HG02759 (cell line): Measurements from ENCODE around the gene TRIM9.
A peak's percentile ranks its signal among the peaks of the same experiment; 100 is the strongest.

Experiments used
- ATAC-seq: cut with Tn5 transposase; IDR thresholded peaks from one replicate; pipeline ENCODE4 v1.9.1; 2021; ENCODE audit warnings: mild to moderate bottlenecking, moderate library complexity; ENCODE audit not compliant: unreplicated experiment

Gene TRIM9

DNA sequence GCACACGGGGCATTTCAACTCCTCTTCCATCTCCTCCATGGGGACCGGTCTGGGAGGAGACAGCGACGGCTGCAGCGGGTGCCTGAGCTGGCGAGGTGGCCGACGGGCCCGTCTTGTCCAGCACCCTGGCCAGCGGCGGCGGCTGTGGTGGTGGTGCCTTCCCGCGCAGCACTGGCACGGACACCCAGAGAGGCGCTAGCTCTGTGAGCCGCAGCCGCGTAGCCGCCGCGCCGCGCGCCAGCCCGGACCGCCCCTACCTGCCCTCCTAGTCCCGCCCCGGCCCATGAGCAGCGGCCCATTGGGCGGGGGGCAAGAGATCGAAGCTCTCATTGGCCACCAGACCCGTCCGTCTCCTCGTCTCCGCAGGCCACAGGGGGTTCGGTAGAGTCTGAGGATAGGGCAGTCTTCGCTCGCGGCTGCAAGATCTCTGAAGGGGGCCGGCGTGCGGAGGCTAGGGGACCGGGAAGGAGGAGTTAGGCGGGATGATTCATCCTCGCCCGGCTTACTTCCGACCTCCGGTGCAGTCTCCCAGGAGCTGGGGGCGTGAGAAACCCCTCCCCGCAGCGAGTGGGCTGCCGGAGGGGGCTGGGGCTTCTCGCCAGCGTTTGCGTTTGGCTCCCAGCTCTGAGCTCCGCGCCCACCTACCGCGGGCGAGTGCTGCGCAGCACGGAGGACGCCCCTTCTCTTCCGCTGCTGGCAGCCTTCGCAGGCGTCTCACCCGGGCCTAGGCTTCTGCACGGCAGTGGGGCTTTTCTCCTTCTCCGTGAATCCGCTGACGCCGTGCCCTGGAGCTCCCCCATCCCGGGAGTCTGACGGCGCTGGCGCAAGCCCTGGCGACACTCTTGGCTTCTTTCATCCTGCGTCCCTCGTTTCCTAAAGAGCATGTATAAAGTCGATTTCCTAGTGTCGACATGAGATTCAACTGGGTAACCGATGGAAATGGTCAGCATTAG is at the start of gene TRIM9:
TSS of gene TRIM9 (minus strand) at position 205 of the 953 bp plus-strand sequence. CDS start at position 39, 166 bp downstream.
- ATAC-seq = peak; percentile 99

- ATAC-seq = no peak
These were observed 46.0 kb upstream of the TRIM9 start for GRCh38 chr14:51140856-51141255.

GRCh38 chr14:51140338-51140737 is 45.4 kb upstream of the TRIM9 start:
- ATAC-seq = no peak

GRCh38 chr14:51139121-51139681 is 44.3 kb upstream of the TRIM9 start:
- ATAC-seq = no peak

GRCh38 chr14:51138404-51139103 is 43.6 kb upstream of the TRIM9 start:
- no peak for ATAC-seq

DNA sequence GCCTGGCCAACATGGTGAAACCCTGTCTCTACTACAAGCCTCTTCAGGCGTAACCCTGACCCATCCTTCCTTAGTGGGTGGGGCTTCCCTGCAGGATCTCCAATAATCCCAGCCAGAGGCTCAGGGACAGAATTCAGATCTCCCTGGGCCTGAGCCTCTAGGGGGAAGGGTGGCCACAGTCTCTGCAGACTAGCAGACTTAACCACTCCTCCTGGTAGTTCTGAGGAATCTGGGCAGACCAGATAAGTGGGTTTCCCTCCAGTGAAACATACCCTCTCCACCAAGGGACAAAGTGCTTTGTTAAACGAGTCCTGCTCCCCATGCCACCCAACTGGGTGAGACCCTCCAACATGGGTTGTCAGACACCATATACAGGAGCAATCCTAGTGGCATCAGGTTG is 36.6 kb upstream of the TRIM9 start:
- ATAC-seq = no peak

GRCh38 chr14:51129130-51129529 is 34.2 kb upstream of the TRIM9 start:
- no peak for ATAC-seq

- ATAC-seq = no peak
These were observed 29.1 kb upstream of the TRIM9 start for GRCh38 chr14:51124029-51124428.

DNA sequence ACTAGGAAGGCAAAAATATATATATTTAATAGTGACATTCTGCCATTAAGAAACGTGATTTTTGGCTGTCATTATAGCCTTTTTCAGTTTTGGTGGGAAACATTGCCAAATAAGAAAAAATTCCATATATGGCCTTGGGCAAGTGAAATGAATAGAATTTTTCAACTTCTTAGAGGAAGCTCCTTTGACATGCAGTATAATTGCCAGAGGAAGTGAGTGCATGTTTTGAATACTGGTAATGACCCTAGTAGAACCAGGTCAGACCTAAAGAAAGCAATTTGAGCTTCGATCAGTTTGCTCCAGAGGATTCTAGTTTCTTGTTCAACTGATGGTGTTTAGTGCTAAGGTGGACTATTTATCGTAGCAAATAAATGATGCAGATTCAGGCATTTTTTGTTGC is 26.2 kb upstream of the TRIM9 start:
- no peak for ATAC-seq

- ATAC-seq = no peak
These were observed 24.6 kb upstream of the TRIM9 start for GRCh38 chr14:51119411-51120051.

DNA sequence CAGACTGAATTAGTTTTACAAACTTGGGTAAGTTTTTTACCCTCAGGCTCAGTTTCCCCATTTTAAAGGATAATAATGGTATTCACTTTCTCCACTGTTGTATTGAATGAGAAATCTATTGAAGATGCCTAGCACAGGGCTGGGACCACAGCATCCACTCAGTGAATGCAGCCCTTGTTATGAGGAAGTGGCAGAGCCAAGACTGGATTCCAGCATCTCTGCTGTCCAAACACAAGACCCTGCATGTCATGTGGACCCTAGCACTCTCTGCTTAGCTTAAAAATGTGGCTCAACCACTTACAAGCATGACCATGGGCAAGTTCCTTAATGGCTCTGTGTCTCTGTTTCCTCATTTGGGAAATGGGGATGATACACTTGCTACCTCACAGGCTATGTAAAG is 24.1 kb upstream of the TRIM9 start:
- no peak for ATAC-seq

GRCh38 chr14:51117593-51117992 is 22.7 kb upstream of the TRIM9 start:
- no peak for ATAC-seq

GRCh38 chr14:51116682-51117081 is 21.8 kb upstream of the TRIM9 start:
- no peak for ATAC-seq

DNA sequence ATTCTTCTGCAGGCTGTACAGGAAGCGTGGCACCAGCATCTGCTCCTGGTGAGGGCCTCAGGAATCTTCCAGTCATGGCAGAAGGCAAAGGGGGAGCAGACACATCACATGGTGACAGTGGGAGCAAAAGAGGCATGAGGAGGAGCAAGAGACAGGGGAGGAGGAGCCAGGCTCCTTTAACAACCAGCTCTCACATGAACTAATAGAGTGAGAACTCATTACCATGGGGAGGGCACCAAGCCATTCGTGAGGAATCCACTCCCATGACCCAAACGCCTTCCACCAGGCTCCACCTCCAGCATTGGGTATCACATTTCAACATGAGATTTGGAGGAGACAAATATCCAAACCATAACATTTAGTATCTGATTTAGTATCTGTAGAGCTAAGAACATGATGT is 14.7 kb upstream of the TRIM9 start:
- no peak for ATAC-seq

DNA sequence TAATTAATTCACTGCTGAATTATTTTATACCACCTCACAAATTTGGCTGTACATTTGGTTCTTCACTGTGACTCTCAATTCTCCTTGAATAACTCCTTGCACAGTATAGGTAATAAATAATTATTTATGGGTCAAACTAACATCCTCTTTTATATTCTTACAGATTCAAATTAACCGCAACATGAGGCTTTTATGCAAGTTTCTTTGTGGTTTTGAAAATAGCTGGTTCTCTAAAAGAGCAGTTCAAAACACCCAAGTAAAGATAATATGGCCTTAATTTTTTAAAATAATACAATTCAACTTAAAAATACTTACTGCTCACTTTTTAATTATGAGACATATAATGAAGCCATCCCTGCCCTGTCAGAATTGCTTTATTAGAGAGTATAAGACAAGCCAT is 12.9 kb upstream of the TRIM9 start:
- no peak for ATAC-seq

DNA sequence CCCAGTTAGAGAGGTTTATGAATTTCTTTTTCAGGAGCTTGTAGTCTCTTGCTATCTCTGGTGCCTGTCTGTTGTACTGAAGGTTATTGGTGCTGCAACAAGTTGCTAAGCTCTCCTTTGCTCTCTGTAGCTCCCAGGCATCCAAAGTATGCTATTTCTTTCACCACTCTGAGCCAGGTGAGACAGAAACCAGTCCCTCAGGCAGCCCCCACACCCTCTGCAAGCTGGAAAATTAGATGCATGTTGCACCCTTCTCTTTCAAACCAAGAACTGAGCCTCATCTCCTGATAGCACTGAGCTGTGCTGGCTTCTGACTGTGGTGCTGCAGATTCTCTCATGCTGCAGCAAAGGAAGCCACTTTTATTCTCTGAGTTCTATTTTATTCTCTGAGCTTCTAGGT is 9.6 kb upstream of the TRIM9 start:
- ATAC-seq = no peak

- ATAC-seq = no peak
These were observed 2.4 kb upstream of the TRIM9 start for GRCh38 chr14:51097287-51097686.

GRCh38 chr14:51096870-51097269 is 2.0 kb upstream of the TRIM9 start:
- ATAC-seq = no peak

GRCh38 chr14:51095854-51096823 is 1.2 kb upstream of the TRIM9 start:
- ATAC-seq = no peak

- ATAC-seq = no peak
These were observed 553 bp downstream of the TRIM9 start for GRCh38 chr14:51094282-51094821.
